OCI-LY7 (cell line): Measurements from ENCODE around the gene RELB. TPM values are rescaled to one million over a fixed set of nuclear protein-coding genes. Genes with fewer than 3 reads are reported as not detected.

ENCODE experiments used
- BruUV-seq: library from RNA; stranded (reverse); fragments of 400-500 nt; replicated peaks from 2 replicates; lab custom pipeline; 2021; lab: Mats Ljungman, UMichigan
- CTCF ChIA-PET: fragments of 300-600 bp; sonication (Branson Sonifier 250); formaldehyde crosslinking; loops from one replicate; lab custom pipeline; 2022; ENCODE audit warnings: antibody characterized with exemption; ENCODE audit not compliant: unreplicated experiment; lab: Charles Lee
- POLR2A ChIA-PET: fragments of 300-600 bp; sonication (Branson Sonifier 250); formaldehyde crosslinking; loops from one replicate; lab custom pipeline; 2022; ENCODE audit warnings: antibody characterized with exemption; lab: Charles Lee
- DNase-seq: peaks from one replicate; pipeline ENCODE4 v3.0.0-alpha.2; 2015; ENCODE audit warnings: low spot score
- H2AFZ ChIP-seq: fragments of 200-600 bp; sonication (generic), shearing (Covaris generic); 2 replicates; pipeline ENCODE4 v1.6.1; 2014; ENCODE audit warnings: mild to moderate bottlenecking, antibody characterized with exemption, low read length, moderate library complexity
- H3K27ac ChIP-seq: fragments of 200-600 bp; sonication (generic); 2 replicates; pipeline ENCODE4 v1.5.1; 2014; ENCODE audit warnings: mixed run types, low read depth, mild to moderate bottlenecking, moderate library complexity, low read length, inconsistent platforms; ENCODE audit not compliant: poor library complexity, severe bottlenecking
- H3K36me3 ChIP-seq: fragments of 200-600 bp; sonication (generic); 2 replicates; pipeline ENCODE4 v1.6.1; 2014; ENCODE audit warnings: mild to moderate bottlenecking, antibody characterized with exemption, low read length, moderate library complexity, mixed read lengths; ENCODE audit not compliant: insufficient read depth
- H3K4me1 ChIP-seq: fragments of 200-600 bp; sonication (generic); 2 replicates; pipeline ENCODE4 v1.5.1; 2014; ENCODE audit warnings: mild to moderate bottlenecking, low read length; ENCODE audit not compliant: insufficient read depth, poor library complexity, severe bottlenecking
- H3K4me2 ChIP-seq: fragments of 200-600 bp; sonication (generic); 2 replicates; pipeline ENCODE4 v1.6.1; 2014; ENCODE audit warnings: mild to moderate bottlenecking, low read length
- H3K4me3 ChIP-seq: fragments of 200-600 bp; sonication (generic); 2 replicates; pipeline ENCODE4 v1.5.1; 2014; ENCODE audit warnings: mild to moderate bottlenecking, low read depth, low read length; ENCODE audit not compliant: poor library complexity, severe bottlenecking
- H3K79me2 ChIP-seq: fragments of 200-600 bp; sonication (generic); 2 replicates; pipeline ENCODE4 v1.6.1; 2016; ENCODE audit warnings: low read depth, mild to moderate bottlenecking, low read length, moderate library complexity, mixed read lengths; ENCODE audit not compliant: insufficient read depth
- H3K9me2 ChIP-seq: fragments of 200-600 bp; sonication (generic); 2 replicates; pipeline ENCODE4 v1.6.1; 2016; ENCODE audit warnings: mild to moderate bottlenecking, low read length, mixed read lengths; ENCODE audit not compliant: insufficient read depth
- H3K9me3 ChIP-seq: fragments of 200-600 bp; sonication (generic); 2 replicates; pipeline ENCODE4 v1.6.1; 2014; ENCODE audit warnings: mild to moderate bottlenecking, mixed run types, low read length, mixed read lengths
- H4K20me1 ChIP-seq: fragments of 200-600 bp; sonication (generic); 2 replicates; pipeline ENCODE4 v1.6.1; 2014; ENCODE audit warnings: mild to moderate bottlenecking, antibody characterized with exemption, low read length, moderate library complexity, mixed read lengths; ENCODE audit not compliant: insufficient read depth
- EZH2phosphoT487 ChIP-seq: fragments of 200-600 bp; sonication (generic); IDR thresholded peaks from 2 replicates; pipeline ENCODE4 v1.6.1; 2018; ENCODE audit warnings: low read depth, borderline replicate concordance, mild to moderate bottlenecking, mixed run types, antibody characterized with exemption, low read length, moderate library complexity, mixed read lengths
- intact Hi-C: fragments of 100-400 bp; cut with micrococcal nuclease; formaldehyde crosslinking; loops from one replicate; pipeline ENCODE4 v1.10.0; 2022; ENCODE audit not compliant: unreplicated experiment
- total RNA-seq, 2 experiments: library from RNA; depleted of rRNA in 1 of 2; stranded (reverse); fragments of >200 nt in 1 of 2; shearing (Covaris generic) in 1 of 2; gene quantifications; 2 replicates each; pipeline ENCODE4 v1.2.3, GENCODE V29; 2014 to 2022
- TF ChIP-seq, protein P1 (sequence below): fragments of 200-600 bp; sonication (generic); conservative IDR thresholded peaks from 2 replicates; pipeline ENCODE4 v1.5.1; 2014; ENCODE audit warnings: mild to moderate bottlenecking, antibody characterized with exemption, low read length, moderate library complexity, mixed read lengths

The RELB gene
- total RNA-seq, 2 experiments from 2014 or later = 36.9 to 51.1 TPM

DNA sequence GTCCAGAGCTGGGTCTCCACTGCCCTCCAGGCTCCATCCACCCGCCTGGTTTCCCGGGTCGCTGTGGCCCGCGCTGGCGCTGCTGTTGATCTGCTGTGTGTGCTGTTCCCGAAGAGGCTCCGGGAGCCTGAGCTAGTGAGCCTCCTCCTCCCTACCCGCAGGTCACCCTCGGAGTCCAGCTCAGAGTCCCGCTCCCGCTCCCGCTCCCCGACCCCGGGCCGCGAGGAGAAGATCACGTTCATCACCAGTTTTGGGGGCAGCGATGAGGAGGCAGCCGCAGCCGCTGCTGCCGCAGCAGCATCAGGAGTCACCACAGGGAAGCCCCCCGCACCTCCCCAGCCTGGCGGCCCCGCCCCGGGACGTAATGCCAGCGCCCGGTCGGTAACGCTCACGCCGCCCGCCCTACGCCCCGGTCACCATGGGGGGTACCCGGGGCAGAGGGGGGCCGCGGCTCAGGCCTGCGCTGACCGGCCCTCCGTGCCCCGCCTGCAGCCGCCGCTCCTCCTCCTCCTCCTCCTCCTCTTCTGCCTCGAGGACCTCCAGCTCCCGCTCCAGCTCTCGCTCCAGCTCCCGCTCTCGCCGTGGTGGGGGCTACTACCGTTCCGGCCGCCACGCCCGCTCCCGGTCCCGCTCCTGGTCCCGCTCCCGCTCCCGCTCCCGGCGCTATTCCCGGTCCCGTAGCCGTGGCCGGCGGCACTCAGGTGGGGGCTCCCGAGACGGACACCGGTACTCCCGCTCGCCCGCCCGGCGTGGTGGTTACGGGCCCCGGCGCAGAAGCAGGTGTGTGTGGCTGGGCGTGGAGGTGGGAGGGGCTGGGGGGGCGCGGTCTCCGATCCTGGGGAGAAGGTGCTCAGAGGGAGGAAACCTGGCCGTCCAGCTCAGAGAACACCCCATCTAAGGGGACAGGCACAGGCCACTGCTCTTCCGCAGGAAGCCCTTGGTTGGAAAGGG is 62.9 kb downstream of the RELB start:
- H3K9me3 ChIP-seq = no peaks in the 10 kb centered on the region
- no peaks in the 10 kb centered on the region for H3K79me2 ChIP-seq
- no peak overlapping the region for H3K27ac ChIP-seq
- CTCF ChIA-PET = no interaction called here
- H3K4me3 ChIP-seq = no peak overlapping the region
- no TSS peak for BruUV-seq
- no peaks in the 10 kb centered on the region for H4K20me1 ChIP-seq
- H3K4me1 ChIP-seq = peaks cover 10% of the 10 kb centered on the region
- H3K4me2 ChIP-seq = no peak overlapping the region
- H3K36me3 ChIP-seq = peaks cover 95% of the 10 kb centered on the region
- TF ChIP-seq, protein P1, sequence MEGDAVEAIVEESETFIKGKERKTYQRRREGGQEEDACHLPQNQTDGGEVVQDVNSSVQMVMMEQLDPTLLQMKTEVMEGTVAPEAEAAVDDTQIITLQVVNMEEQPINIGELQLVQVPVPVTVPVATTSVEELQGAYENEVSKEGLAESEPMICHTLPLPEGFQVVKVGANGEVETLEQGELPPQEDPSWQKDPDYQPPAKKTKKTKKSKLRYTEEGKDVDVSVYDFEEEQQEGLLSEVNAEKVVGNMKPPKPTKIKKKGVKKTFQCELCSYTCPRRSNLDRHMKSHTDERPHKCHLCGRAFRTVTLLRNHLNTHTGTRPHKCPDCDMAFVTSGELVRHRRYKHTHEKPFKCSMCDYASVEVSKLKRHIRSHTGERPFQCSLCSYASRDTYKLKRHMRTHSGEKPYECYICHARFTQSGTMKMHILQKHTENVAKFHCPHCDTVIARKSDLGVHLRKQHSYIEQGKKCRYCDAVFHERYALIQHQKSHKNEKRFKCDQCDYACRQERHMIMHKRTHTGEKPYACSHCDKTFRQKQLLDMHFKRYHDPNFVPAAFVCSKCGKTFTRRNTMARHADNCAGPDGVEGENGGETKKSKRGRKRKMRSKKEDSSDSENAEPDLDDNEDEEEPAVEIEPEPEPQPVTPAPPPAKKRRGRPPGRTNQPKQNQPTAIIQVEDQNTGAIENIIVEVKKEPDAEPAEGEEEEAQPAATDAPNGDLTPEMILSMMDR = no peak
- no peak for TF ChIP-seq EZH2phosphoT487
- H3K9me2 ChIP-seq = no peaks in the 10 kb centered on the region
- intact Hi-C loops = no loop called here
- POLR2A ChIA-PET = no interaction called here
- DNase-seq = no peak
- H2AFZ ChIP-seq = no peak overlapping the region

GRCh38 chr19:45066921-45067661 is 65.8 kb downstream of the RELB start:
- Histone ChIP-seq H3K36me3 (peaks cover 95% of the 10 kb centered on the region), H3K79me2 (no peaks in the 10 kb centered on the region; the same call in 1 of the 2 replicates), H3K9me2 (no peaks in the 10 kb centered on the region), H3K4me3 (no peak overlapping the region), H2AFZ (no peak overlapping the region), H3K9me3 (no peaks in the 10 kb centered on the region), H4K20me1 (no peaks in the 10 kb centered on the region; the same call in 1 of the 2 replicates), H3K4me2 (no peak overlapping the region), H3K4me1 (peaks cover 21% of the 10 kb centered on the region), H3K27ac (no peak overlapping the region)
- TF ChIP-seq, protein P1 = no peak
- no peak for TF ChIP-seq EZH2phosphoT487
- BruUV-seq = no TSS peak
- intact Hi-C loops = no loop called here
- CTCF ChIA-PET = no interaction called here
- DNase-seq = no peak
- POLR2A ChIA-PET = interaction anchor here (0.6 kb wide), 1 partner anchor 575 kb away, joined by 3 read pairs; no protein-coding TSS in a partner anchor
